GM23248 (cell line): ENCODE measurements around the gene SP2. TPM values are rescaled to one million over a fixed set of nuclear protein-coding genes. Genes with fewer than 3 reads are reported as not detected.

Experiments
- DNase-seq: peaks from one replicate; pipeline ENCODE4 v3.0.0-alpha.2; 2015
- H2AFZ ChIP-seq: fragments of 200-600 bp; sonication (generic); 2 replicates; pipeline ENCODE4 v1.6.1; 2016; ENCODE audit warnings: antibody characterized with exemption
- H3F3A ChIP-seq: fragments of 200-600 bp; sonication (generic); 2 replicates; pipeline ENCODE4 v1.6.1; 2016; ENCODE audit warnings: mild to moderate bottlenecking, antibody characterized with exemption, mixed run types; ENCODE audit not compliant: insufficient read depth
- H3K27ac ChIP-seq: fragments of 200-600 bp; sonication (generic); 2 replicates; pipeline ENCODE4 v1.5.1; 2016; ENCODE audit warnings: mild to moderate bottlenecking
- H3K27me3 ChIP-seq: fragments of 200-600 bp; sonication (generic); replicated peaks from 2 replicates; pipeline ENCODE4 v1.6.1; 2016; ENCODE audit warnings: mild to moderate bottlenecking; ENCODE audit not compliant: insufficient read depth
- H3K36me3 ChIP-seq: fragments of 200-600 bp; sonication (generic); 2 replicates; pipeline ENCODE4 v1.6.1; 2016; ENCODE audit warnings: low read depth, mild to moderate bottlenecking
- H3K4me1 ChIP-seq: fragments of 200-600 bp; sonication (generic); 2 replicates; pipeline ENCODE4 v1.6.1; 2016; ENCODE audit warnings: mild to moderate bottlenecking; ENCODE audit not compliant: insufficient read depth
- H3K4me2 ChIP-seq: fragments of 200-600 bp; sonication (generic); one replicate; pipeline ENCODE4 v1.6.1; 2016; ENCODE audit warnings: mild to moderate bottlenecking; ENCODE audit not compliant: unreplicated experiment
- H3K4me3 ChIP-seq: fragments of 200-600 bp; sonication (generic); 2 replicates; pipeline ENCODE4 v1.5.1; 2016; ENCODE audit warnings: mild to moderate bottlenecking
- H3K79me2 ChIP-seq: fragments of 200-600 bp; sonication (generic); 2 replicates; pipeline ENCODE4 v1.6.1; 2016; ENCODE audit warnings: mild to moderate bottlenecking; ENCODE audit not compliant: insufficient read depth
- H3K9ac ChIP-seq: fragments of 200-600 bp; sonication (generic); 2 replicates; pipeline ENCODE4 v1.6.1; 2016; ENCODE audit warnings: mild to moderate bottlenecking
- H3K9me2 ChIP-seq: fragments of 200-600 bp; sonication (generic); 2 replicates; pipeline ENCODE4 v1.6.1; 2016; ENCODE audit warnings: mixed run types, mild to moderate bottlenecking, moderate library complexity; ENCODE audit not compliant: insufficient read depth
- H3K9me3 ChIP-seq: fragments of 200-600 bp; sonication (generic); one replicate; pipeline ENCODE4 v1.6.1; 2017; ENCODE audit warnings: low read depth
- H4K20me1 ChIP-seq: fragments of 200-600 bp; sonication (generic); 2 replicates; pipeline ENCODE4 v1.6.0; 2016; ENCODE audit not compliant: insufficient read depth
- EZH2 ChIP-seq: fragments of 200-600 bp; sonication (generic); IDR thresholded peaks from 2 replicates; pipeline ENCODE4 v1.6.1; 2018; ENCODE audit warnings: antibody characterized with exemption, mild to moderate bottlenecking; ENCODE audit not compliant: insufficient read depth, poor library complexity, severe bottlenecking
- EZH2phosphoT487 ChIP-seq: fragments of 200-600 bp; sonication (generic); IDR thresholded peaks from 2 replicates; pipeline ENCODE4 v1.6.1; 2018; ENCODE audit warnings: antibody characterized with exemption, moderate library complexity, mild to moderate bottlenecking, low read depth; ENCODE audit not compliant: insufficient read depth
- WGBS, 2 experiments: methylation state at CpG; one replicate each; pipeline ENCODE4 v1.1.6; 2015 to 2017; ENCODE audit warnings: low lambda C conversion rate in 2 of 2, low coverage in 1 of 2; ENCODE audit errors: missing lambda C conversion rate in 2 of 2; 5-methylcytosine and 5-hydroxymethylcytosine counted together
- in situ Hi-C: fragments of 300-500 bp; cut with MboI; formaldehyde crosslinking; loops from 2 replicates; pipeline ENCODE4 v1.15.0; 2020
- polyA plus RNA-seq: library from polyadenylated mRNA; unstranded; fragments of >200 nt; fragmentation: Nextera tagmentation; extraction: Ambion mirVana; gene quantifications from 2 replicates; pipeline ENCODE4 v1.2.1, GENCODE V29; 2016
- total RNA-seq: library from RNA; depleted of rRNA; stranded (reverse); fragments of >200 nt; shearing (Covaris generic); gene quantifications from 2 replicates; pipeline ENCODE4 v1.2.3, GENCODE V29; 2014

SP2 gene
- total and polyA plus RNA-seq, 2 experiments from 2014 or later: 3.2 to 14.2 TPM

- no peak overlapping the region for H3K9ac ChIP-seq
- no peaks in the 10 kb centered on the region for H3K36me3 ChIP-seq
- peaks cover 28% of the 10 kb centered on the region for H3K4me1 ChIP-seq
- no peak overlapping the region for H3K4me2 ChIP-seq
- H3K9me3 ChIP-seq: no peaks in the 10 kb centered on the region
- H4K20me1 ChIP-seq: no peaks in the 10 kb centered on the region
- H3K9me2 ChIP-seq: no peaks in the 10 kb centered on the region
- H2AFZ ChIP-seq: no peak overlapping the region
- no peak for DNase-seq
- peaks cover 23% of the 10 kb centered on the region for H3K27me3 ChIP-seq
- H3K4me3 ChIP-seq: no peak overlapping the region
- H3K79me2 ChIP-seq: no peaks in the 10 kb centered on the region
- in situ Hi-C loops: no loop called here
- no peak for TF ChIP-seq EZH2
- TF ChIP-seq EZH2phosphoT487: no peak
- peaks cover 11% of the 10 kb centered on the region for H3F3A ChIP-seq
- H3K27ac ChIP-seq: no peak overlapping the region
- 54 to 56% methylated on average over 11 of the region's 11 CpGs for WGBS, 2 experiments
These were observed 20.7 kb upstream of the SP2 start for GRCh38 chr17:47875011-47875985.

GRCh38 chr17:47877368-47878034 lies 18.5 kb upstream of the SP2 start:
- Histone ChIP-seq H3K9ac (no peak overlapping the region), H3K27ac (no peak overlapping the region), H3K27me3 (0 out of 2 replicates have a peak, but pooled peaks cover 6% of the 10 kb centered on the region), H3K4me2 (no peak overlapping the region), H3F3A (peaks cover 19% of the 10 kb centered on the region), H4K20me1 (no peaks in the 10 kb centered on the region), H3K9me3 (no peaks in the 10 kb centered on the region), H3K4me1 (peaks cover 30% of the 10 kb centered on the region), H3K4me3 (no peak overlapping the region), H3K79me2 (no peaks in the 10 kb centered on the region), H3K9me2 (no peaks in the 10 kb centered on the region), H3K36me3 (no peaks in the 10 kb centered on the region), H2AFZ (no peak overlapping the region)
- no peak for TF ChIP-seq EZH2
- TF ChIP-seq EZH2phosphoT487: no peak
- WGBS, 2 experiments: 62 to 69% methylated on average over 8 to 9 of the region's 9 CpGs
- no peak for DNase-seq
- in situ Hi-C loops: no loop called here

- Histone ChIP-seq H3K4me3 (no peak overlapping the region), H2AFZ (peak overlapping the region; percentile 46; the same call in 1 of the 2 replicates), H4K20me1 (no peaks in the 10 kb centered on the region), H3K4me1 (peaks cover 30% of the 10 kb centered on the region), H3K9me2 (no peaks in the 10 kb centered on the region), H3F3A (peaks cover 23% of the 10 kb centered on the region), H3K79me2 (no peaks in the 10 kb centered on the region), H3K36me3 (no peaks in the 10 kb centered on the region), H3K27me3 (no peaks in the 10 kb centered on the region), H3K9me3 (no peaks in the 10 kb centered on the region), H3K4me2 (peak overlapping the region; percentile 66), H3K27ac (peak overlapping the region; percentile 54), H3K9ac (0 out of 2 replicates have a peak overlapping the region, but pooled peaks have one; percentile 14)
- in situ Hi-C loops: no loop called here
- TF ChIP-seq EZH2 (no peak), EZH2phosphoT487 (no peak)
- WGBS, 2 experiments: 32 to 35% methylated on average over 10 of the region's 10 CpGs
- peak; percentile 66 for DNase-seq
These were observed 17.6 kb upstream of the SP2 start for GRCh38 chr17:47878203-47879027.
